Measurements from ENCODE around the gene RXRA. TPM values are rescaled to one million over a fixed set of nuclear protein-coding genes. Genes with fewer than 3 reads are reported as not detected.

RXRA gene
- total and polyA plus RNA-seq, 12 donors, result 5.5 to 114 (median 71.3) TPM

GRCh38 chr9:134370638-134371037 is 44.4 kb downstream of the RXRA start:
- no peaks in the 10 kb centered on the region for H3K27me3 ChIP-seq
- WGBS, 4 donors, result 79 to 87% (median 81%) methylated on average over 6 to 16 of the region's 16 CpGs
- peaks cover 89 to 92% of the 10 kb centered on the region in 2 donors for H3K4me1 ChIP-seq (replicated peaks in 1 of 2)
- H3K36me3 ChIP-seq (replicated peaks in 1 of 2), result no peaks in the 10 kb centered on the region
- H3K9me3 ChIP-seq (replicated peaks in 1 of 3), result no peaks in the 10 kb centered on the region
- DNase-seq, result no peak
- H3K27ac ChIP-seq, result peak overlapping the region in 4 of 5 donors; percentile 84 to 99 (median 94)
- TF ChIP-seq CTCF (IDR thresholded peaks at IDR 0.05) (no peak), POLR2A (IDR thresholded peaks at IDR 0.05) (no peak)
- H3K4me3 ChIP-seq, result no peak overlapping the region
- intact Hi-C loops (cut with DNase I), result loop anchor here (5.0 kb wide), 2 partner anchors 38 to 43 kb away; partner anchors contain the start of gene RXRA (in 1 of the 2)

GRCh38 chr9:134371731-134372130 is 45.5 kb downstream of the RXRA start:
- no peaks in the 10 kb centered on the region for H3K36me3 ChIP-seq (replicated peaks in 1 of 2)
- no peaks in the 10 kb centered on the region for H3K9me3 ChIP-seq (replicated peaks in 1 of 3)
- H3K4me1 ChIP-seq (replicated peaks in 1 of 2), result peaks cover 89 to 92% of the 10 kb centered on the region in 2 donors
- no peak overlapping the region for H3K4me3 ChIP-seq
- TF ChIP-seq POLR2A (IDR thresholded peaks at IDR 0.05) (no peak), CTCF (IDR thresholded peaks at IDR 0.05) (no peak)
- WGBS, 4 donors, result 61 to 79% (median 71%) methylated on average over 6 to 16 of the region's 16 CpGs
- H3K27ac ChIP-seq, result peak overlapping the region; percentile 84 to 99 (median 93)
- intact Hi-C loops (cut with DNase I), result loop anchor here (5.0 kb wide), 2 partner anchors 39 to 44 kb away; partner anchors contain the start of gene RXRA (in 1 of the 2)
- peak; percentile 65 to 89 (median 83) for DNase-seq
- H3K27me3 ChIP-seq, result no peaks in the 10 kb centered on the region

- TF ChIP-seq POLR2A (IDR thresholded peaks at IDR 0.05) (no peak), CTCF (IDR thresholded peaks at IDR 0.05) (no peak)
- no peaks in the 10 kb centered on the region for H3K27me3 ChIP-seq
- H3K36me3 ChIP-seq (replicated peaks in 1 of 2), result no peaks in the 10 kb centered on the region
- H3K4me3 ChIP-seq, result no peak overlapping the region
- H3K9me3 ChIP-seq (replicated peaks in 1 of 3), result no peaks in the 10 kb centered on the region
- intact Hi-C loops (cut with DNase I), result loop anchor here (5.0 kb wide), 2 partner anchors 40 to 45 kb away; partner anchors contain the start of gene RXRA (in 1 of the 2)
- peaks cover 89 to 92% of the 10 kb centered on the region in 2 donors for H3K4me1 ChIP-seq (replicated peaks in 1 of 2)
- DNase-seq, result peak; percentile 52 to 81 (median 71)
- 63 to 94% (median 70%) methylated on average over 3 to 16 of the region's 16 CpGs for WGBS, 4 donors
- H3K27ac ChIP-seq, result peak overlapping the region; percentile 89 to 99 (median 93)
Measured at GRCh38 chr9:134372581-134373267, 46.5 kb downstream of the RXRA start.

- no peak for DNase-seq
- no peaks in the 10 kb centered on the region for H3K27me3 ChIP-seq
- H3K9me3 ChIP-seq (replicated peaks in 1 of 3), result no peaks in the 10 kb centered on the region
- peak overlapping the region; percentile 89 to 99 (median 93) for H3K27ac ChIP-seq
- peaks cover 89 to 92% of the 10 kb centered on the region in 2 donors for H3K4me1 ChIP-seq (replicated peaks in 1 of 2)
- TF ChIP-seq CTCF (IDR thresholded peaks at IDR 0.05) (peak in 2 of 6 experiments; percentile 9 to 17), POLR2A (IDR thresholded peaks at IDR 0.05) (no peak)
- no peaks in the 10 kb centered on the region for H3K36me3 ChIP-seq (replicated peaks in 1 of 2)
- WGBS, 4 donors, result 68 to 72% (median 69%) methylated on average over 13 of the region's 13 CpGs
- intact Hi-C loops (cut with DNase I), result loop anchor here (5.0 kb wide), 2 partner anchors 41 to 46 kb away; partner anchors contain the start of gene RXRA (in 1 of the 2)
- H3K4me3 ChIP-seq, result no peak overlapping the region
Measured at GRCh38 chr9:134373269-134373668, 47.0 kb downstream of the RXRA start.

Measured in adrenal gland (tissue), 12 donors.